PC-9 (cell line): ENCODE data around the gene PDCD6IP.

Experiments
- CTCF ChIP-seq: fragments of 200-600 bp; sonication (generic); conservative IDR thresholded peaks from 2 replicates; pipeline ENCODE4 v1.6.1; 2017; ENCODE audit warnings: mixed run types, antibody characterized with exemption, mild to moderate bottlenecking, moderate library complexity
- EZH2 ChIP-seq: fragments of 200-600 bp; sonication (generic); IDR thresholded peaks from 2 replicates; pipeline ENCODE4 v1.8.0; 2017; ENCODE audit warnings: antibody characterized with exemption, low read depth

DNA sequence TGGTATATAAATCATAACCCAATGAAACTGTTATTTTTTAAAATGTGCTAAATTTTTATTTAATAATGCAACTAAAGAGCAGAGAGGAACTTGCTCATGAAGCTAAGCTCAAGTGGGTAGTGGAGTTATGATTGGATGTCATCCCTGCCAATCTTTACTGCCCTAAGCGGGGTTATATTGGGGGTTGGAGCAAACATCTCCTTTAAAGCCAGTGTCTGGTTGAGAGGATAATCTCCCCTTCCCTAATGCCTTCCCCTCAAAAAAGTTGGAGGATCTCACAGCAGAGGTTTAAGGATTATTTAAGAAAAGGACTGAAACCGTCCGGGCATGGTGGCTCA is 48.2 kb upstream of the PDCD6IP start:
- TF ChIP-seq CTCF (no peak), EZH2 (no peak)
